Measurements from ENCODE around the gene FAM120C.

FAM120C gene

DNA sequence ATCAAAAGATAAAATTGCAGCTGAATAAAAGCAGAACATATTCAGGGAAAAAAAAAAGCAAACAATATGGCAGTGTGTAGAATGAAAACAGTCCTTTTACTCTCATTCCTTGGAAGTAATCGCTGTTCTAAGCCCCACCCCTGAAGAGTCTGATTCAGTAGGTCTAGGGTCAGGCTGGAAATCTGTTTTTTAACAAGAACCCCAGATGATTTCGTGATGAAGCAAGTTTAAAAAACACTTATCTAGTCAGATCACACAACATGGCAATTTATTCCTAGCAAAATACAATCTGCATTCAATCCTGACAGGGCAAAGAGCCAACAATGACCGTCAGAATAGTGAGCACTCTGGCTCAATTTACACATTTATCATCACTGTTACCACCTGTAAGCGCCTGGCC lies 16.1 kb downstream of the FAM120C start:
- DNase-seq, result no peak

DNA sequence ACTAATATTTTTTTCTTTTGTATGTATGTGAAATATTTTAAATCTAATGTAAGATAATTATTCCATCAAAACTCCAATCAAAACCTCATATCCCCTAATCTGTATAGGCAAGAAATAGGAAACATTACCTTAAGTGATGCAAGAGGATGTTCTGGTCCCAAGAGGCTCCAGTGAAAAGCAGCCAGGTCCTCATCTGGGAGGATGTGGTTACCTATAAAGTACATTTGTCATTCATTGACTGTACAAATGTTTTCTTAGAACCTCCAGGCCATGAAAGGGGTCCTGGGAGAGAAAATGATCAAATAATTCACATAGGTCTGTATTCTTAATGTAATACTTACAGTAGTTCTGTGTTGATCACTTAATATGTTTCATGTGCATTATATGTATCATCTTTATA lies 25.5 kb downstream of the FAM120C start:
- DNase-seq, result no peak

DNA sequence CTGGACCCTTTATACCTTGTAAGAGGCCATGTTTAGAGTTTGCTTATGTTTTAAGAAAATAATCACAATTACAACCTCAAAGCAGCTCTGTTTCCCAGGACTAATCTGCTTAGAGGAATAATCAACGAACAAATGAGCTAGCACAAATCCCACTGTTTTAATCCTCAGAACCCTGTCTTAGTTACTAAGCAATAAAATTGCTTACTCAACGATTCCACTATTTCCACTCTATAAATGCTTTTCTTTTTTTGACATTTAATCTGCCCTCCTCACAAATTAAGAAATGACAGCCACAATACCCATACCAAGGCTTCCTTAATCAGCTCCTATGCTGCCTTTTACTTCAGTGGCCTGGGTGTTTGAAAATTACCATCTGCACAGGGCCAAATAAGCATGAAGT lies 48.8 kb downstream of the FAM120C start:
- DNase-seq, result no peak

DNA sequence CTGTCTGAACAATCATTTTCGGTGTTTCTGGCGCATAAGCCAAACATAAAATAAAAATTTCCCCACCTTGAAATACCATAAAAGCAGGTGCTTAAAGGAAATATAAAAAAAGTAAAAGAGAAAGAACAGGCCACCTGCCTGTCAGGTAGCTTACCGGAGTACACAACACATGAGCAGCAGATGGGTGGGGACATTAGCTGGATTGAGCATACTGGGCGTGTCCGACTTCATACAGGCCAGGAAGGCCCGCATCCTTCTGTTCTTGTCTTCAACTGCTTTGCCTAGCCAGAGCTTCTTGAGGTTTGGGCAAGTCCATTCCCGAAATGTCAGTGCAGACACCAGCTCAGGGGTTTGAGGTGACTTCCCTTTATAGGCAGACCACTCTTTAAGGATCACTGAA lies 66.7 kb downstream of the FAM120C start:
- DNase-seq, result peak; percentile 6

DNA sequence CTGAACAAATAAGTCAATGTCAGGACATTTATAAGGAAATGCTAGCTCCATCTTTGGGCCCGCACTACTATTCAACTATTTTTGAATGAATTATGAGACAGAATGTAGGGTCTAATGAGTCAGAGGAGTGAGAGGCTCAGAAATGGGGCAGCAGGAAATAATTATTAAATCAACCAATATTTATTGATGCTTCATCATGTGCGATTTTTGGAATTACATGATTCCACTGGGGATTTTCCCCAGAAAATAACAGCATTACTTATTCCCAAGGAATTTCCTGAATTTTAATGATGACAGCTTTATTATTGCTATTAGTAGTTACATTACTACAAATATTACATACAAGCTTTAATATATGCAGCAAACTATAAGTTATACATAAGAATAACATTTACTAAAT lies 89.5 kb downstream of the FAM120C start:
- DNase-seq, result no peak

DNA sequence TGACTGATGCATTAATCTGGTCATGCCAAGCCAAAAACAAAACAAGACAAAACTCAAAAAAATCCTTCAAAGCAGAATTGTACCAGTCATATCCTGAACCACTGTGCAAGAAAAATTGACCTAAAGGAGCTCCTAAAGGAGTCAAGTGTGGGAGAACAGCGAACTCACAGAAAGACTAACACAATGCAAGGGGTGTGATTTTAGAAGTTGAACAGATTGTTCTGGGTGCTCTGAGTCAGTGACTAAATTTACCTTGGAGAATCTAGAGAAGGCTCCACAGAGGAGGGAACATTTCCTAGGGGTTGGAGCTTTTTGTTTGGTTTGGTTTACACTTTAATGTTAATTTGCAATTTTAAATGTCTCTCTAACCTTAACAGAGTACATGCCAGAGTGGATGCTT lies 89.9 kb downstream of the FAM120C start:
- no peak for DNase-seq

DNA sequence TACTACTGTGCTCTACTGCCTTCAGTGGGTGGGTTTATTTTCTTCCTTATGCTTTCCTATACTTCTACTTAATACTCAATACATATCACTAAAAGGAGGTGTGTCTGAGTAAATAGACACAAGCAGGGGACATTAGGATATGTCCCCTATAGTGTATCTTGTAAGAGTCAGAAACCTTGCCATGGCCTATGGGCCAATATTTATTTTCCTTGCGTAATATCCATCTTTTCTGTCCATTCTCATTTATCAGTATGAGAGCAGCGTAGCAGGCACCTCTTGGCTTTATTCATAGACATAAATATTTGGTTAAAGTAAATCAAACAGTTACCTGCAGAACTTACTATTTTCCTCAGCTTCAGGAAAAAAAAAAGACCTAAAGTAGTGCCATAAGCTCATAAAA lies 92.2 kb downstream of the FAM120C start:
- no peak for DNase-seq

DNA sequence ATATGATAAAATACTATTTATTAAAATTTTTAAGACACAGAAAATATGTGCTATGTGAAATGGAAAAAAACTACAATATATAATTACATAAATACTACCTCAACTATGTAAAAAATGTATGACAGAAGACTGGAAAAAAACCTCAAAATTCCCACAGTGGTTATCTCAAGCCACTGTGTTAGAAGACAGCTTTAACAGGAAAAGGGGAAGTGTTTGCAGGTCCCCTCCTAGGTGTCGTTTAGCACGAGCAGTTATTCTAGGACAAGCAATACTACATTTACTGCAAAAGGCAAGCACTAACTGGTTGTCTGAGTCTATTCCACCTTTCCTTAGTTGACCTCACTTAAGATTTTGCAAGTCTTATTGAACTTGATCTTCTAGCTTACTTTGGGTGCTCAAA lies 93.9 kb downstream of the FAM120C start:
- DNase-seq, result no peak

DNA sequence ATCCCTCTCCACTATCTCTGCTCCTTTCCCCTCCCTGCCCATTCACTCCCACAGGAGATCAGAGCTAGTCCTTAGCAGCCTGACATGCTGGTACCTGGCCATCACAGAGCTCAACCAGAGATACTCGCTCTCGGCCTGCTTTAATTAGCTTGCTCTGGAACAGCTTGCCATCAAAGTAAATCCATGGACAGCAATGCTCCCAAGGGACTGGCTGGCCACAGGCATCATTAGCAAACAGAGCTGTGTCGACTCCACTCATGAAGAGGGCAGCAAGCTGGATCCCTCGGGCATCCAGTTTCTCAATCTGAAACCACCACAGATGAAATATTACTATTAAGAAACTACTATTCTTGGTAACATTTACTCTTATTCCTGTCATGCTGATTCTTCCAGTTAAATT lies 95.4 kb downstream of the FAM120C start:
- no peak for DNase-seq

DNA sequence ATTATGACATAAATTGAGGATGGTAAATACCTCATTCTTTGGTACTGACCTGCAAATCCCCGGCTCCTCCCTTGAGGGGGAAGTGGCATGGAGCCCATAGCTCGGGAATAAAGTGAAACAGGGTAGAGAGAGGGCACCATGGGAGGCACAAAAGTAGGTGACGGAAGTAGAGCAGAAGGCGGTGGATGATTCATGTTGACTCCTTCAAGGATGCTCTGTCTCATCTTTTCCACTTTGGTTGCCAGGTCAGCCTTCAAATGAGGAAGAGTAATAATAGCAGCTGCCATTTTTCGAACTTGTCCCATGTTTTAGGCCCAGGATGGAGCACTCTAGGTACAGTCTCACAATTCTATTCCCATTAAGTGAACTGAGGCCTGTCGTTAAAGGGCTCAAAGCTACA lies 97.4 kb downstream of the FAM120C start:
- no peak for DNase-seq

DNA sequence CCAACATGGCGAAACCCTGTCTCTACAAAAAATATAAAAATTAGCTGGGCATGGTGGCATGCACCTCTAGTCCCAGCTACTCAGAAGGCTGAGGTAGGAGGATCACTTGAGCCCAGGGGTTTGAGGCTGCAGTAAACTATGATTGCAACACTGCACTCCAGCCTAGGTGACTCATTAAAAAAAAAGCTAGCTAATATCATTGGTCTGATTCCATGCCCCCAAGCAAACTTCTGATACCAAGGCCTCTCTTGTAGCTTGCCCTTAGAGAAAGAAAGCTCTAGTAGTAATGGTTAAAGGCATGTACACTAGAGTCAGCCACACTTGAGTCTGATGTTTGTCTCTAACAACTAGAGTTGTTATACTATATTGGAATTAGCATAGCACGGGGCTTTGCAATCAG lies 106.2 kb downstream of the FAM120C start:
- DNase-seq, result no peak

DNA sequence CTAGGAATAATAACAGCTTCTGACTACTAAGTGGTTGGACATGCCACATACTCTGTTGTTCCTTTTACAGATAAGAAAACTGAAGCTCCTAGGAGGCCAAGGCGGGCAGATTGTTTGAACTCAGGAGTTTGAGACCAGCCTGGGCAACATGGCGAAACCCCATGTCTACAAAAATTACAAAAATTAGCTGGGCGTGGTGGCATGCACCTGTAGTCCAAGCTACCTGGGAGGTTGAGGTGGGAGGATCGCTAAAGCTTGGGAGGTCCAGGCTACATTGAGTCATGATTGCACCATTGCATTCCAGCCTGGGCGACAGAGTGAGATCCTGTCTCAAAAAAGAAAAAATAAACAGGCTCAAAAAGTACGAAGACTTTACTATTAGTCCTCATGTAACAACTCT lies 108.2 kb downstream of the FAM120C start:
- DNase-seq, result no peak

DNA sequence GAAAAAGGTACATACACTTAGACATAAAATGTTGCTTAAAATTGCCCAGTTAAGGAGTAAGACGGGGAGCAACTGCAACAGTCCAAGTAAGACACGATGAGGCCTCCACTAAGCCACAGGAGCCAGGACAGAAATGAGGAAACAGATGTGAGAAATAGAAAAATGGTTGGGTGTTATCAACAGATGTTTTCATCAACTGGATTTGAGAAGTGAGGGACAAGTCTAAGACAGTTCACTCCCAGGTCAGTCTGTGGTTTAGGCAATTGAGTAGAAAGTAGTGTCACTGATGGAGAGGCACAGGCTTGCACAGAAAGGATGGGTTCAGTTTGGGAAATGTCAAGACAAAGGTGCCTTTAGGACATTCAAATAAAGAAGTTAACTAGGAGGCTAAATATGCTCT lies 115.3 kb downstream of the FAM120C start:
- no peak for DNase-seq

DNA sequence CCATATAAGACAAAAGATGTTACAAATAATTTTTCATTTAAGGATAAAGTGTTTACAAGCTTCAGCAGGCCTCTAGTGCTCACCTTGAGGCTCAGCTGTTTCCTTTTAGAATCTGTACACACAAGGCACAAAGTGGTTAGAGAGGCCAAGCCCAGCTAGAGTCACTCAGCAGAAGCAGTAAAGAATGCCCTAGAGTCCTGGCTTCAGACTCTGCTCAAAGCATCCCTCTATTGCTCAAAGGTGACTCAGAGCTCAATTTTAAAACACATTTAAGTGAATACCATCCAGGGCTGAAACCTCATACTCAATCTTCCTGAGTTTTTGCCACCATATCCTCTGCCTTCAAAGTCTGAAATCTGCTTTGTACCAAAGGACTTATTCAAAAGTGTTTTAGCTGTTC lies 116.2 kb downstream of the FAM120C start:
- DNase-seq, result no peak

DNA sequence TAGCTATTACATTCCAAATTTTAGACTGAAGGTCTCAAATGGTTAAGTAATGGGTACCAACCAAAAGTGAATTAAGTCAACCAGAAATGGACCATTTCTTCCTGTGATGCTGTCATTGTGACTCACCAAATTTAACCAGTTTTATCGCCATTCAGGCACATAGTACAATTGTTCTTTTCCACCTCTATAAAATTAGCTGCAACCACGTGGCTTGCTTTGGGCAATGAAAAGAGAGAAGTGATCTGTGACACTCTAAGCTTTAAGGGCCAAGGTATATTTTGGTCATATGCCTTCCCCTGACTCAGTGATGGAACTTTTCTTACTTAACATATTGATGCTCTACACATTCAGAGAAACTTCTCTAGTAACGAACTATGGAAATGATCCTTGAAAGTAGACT lies 118.5 kb downstream of the FAM120C start:
- DNase-seq, result no peak

DNA sequence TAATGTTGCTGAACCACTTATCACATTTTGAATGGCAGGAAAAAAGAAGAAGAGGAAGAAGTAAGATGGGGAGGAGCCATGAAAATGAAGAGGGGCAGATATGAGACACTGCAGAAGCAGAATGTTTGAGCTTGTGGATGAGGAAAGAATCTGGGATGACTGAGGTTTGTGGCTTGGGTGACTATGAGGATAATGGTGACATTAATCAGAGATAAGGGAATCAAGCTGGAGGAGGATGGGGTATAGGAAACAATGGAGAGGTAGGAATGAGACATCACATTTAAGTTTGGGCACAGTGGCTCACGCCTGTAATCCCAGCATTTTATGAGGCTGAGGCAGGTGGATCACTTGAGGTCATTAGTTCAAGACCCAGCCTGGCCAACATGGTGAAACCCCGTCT lies 119.7 kb downstream of the FAM120C start:
- no peak for DNase-seq

DNA sequence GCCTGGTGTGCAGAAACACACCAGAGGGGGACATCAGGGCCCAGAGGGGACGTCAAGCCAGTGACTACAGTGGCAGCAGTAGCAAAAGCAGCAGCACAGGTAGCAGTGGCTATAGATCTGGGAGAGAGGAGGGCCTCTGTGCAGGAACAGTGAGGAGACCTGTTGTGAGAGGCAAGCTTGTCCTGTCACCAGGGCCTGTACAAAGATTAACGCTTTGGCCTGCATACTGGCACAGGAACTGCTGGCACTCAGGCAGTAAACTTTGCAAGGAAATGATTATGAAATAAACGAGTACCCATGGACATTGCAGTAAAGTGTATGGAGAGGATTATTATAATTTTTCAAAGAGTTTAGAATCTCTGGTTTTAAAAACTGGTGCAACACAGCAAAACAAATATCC lies 133.3 kb downstream of the FAM120C start:
- DNase-seq, result no peak

DNA sequence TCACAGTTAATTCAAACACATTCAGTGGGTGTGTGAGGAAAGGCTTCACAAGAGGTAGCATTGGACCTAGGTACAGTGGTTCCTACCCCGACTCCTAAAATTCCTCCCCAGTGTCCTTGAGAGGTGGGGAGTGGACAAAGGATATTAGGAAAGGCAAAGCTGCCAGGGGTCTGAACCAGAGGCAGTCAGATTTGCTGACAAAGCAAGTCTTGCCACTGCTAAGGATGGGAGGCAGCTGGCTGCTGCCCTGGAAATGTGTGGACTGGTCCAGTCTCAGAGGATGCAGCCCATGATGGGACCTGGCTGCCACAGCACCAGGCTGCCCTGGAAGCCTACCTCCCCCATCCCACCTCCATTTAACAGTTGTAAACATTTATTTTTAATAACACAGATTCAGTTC lies 134.6 kb downstream of the FAM120C start:
- no peak for DNase-seq

DNA sequence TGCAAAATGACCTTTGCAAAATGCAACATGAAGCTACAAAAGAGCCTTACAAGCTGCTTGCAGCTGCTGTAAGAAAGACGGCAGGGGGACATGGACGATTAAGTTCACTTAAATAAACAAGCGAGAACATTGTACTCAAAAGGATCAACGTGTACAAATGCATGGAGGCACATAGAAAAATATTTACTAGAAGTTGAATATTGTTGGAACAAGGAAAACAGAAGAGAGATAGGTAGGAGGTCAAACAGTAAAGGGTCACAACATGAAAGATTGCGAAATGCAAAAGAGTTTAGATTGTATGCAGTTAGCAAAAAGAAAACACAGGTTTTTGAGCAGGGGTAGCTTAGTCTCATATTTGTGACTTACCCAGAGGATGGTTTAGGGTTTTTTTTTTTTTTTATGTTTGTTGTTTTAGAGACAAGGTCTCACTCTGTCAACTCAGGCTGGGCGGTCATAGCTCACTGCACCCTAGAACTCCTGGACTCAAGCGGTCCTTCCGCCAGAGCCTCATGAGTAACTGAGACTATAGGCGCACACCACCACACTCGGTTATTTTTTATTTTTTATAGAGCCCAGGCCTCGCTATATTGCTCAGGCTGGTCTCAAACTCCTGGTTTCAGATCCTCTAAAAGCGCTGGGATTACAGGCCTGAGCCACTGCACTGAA lies 137.4 kb downstream of the FAM120C start:
- peak; percentile 93 for DNase-seq

DNA sequence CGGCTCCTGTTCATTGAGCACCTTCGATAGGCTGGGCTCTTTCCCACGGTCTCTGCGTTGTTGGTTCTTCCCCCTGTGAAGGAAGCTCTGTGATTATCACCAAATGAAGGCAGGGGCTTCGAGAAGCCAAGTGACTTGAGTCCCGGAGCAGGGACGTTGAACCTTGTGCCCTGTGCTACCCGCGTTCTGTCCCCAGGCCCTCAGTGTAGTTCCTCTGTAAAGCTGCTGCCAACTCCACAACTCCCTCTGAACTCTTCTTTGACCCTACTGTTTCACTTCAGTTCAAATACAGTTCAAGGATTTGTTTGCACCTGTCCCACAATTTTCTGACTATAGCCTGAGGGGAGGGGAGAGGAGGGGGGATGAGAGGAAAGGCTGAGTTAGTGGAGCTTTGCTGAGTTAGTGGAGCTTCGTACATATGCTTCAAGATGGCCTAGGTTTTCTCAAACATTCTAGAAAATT lies 138.1 kb downstream of the FAM120C start:
- DNase-seq, result peak; percentile 58

DNA sequence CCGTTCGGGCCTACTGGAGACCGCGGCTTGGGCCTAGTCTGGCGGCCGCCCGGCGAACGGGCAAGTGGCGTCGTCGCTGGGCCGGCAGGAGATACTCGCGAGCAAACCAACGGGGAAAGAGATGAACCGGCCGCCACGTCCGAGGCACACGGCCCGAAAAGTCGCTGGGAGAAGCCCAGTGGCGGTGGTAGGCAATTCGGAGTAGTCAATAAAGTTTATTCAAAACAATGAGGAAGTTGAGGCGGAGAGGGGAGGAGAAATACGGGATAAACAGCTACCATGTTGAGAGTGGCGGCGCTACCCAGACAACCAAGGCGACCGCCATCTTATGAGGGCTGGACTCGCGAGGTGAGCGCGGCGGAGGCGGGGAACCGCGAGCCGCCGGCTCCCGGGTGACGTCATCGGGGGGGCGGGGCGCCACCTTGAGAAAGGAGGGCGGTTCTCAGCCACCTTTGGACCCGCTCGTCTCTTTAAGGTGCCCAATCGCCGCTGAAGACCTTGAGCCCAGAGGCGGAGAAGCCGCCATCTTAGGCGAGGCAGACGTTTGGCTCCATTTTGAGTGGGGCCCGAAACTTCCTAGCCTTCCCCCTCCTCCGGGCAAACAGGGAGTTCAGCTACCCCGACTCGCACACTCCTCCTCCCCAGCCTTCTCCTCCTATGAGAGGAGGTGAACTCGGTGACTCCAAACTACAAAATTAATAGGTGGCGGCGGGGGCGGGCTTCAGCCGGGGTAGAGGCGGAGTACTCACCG lies 138.8 kb downstream of the FAM120C start, which contains the start of gene PHF8:
PHF8 (minus strand) TSS at position 348 of the 751 bp plus-strand sequence. CDS start 1,745 bp downstream, outside the sequence.
- peak; percentile 94 for DNase-seq

DNA sequence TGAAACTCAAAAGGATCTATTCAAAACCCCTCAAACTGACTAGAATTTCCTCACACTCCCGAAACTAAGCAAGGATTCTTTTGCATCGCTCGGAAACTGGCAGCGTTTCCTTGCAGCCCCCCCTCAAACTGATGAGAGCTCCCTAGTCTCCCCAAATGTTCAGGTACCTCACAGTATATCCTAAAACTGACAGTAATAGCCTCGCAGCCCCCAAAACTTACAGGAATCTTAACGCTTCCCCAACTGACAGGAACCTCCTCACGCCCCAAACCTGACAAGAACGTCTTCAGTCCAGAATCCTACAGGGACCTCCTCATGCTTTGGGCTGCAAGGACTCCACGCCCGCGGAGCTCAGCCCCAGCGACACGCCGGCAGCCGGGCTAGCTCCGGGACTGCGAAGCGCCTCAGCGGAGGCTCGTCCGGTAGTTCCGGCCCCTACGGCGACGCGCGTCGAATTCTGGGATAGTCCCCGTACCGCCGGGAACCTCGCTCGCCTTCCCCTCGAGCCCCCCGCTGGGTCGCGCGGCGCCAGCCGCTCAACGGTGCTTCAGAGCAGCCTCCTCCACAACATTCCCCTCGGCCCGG lies 139.4 kb downstream of the FAM120C start:
- DNase-seq, result no peak

DNA sequence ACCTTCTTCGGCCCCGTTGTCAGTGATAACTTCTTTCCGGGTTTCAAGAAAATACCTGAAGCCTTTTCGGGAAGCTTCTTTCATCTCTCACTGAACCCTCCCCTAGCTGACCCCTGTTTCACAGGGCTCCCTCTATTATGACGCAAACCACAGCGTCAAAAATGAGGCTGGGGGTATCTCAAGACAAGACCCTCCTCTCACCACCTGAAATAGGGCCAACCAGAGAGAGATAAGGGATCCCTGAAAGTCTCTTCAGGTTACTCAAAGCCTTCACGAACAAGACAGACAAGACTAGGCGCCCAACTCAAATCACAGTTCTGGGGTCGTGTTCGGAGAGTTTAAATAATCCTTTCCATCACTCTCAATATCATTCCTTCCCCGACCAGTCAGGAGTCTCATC lies 140.0 kb downstream of the FAM120C start:
- no peak for DNase-seq

DNA sequence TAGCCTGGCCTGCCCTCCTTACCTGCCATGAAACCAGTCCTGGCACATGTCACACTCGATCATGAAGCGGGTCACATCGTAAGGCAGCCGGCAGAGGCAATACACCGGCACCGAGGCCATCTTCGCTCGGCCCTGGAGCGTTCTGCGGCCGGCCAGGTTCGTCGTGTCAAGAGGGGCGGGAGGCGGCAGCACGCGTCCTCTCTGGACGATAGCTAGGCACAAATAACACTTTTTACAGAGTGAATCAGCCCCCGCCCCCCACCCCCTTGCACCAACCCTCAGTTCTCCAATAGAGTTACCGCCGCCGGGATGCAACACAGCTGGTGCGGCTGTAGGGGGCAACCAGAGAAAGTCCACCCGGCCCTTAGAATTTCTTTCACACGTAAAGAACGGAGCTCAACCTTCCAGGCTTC lies 140.4 kb downstream of the FAM120C start:
- peak; percentile 38 for DNase-seq
